Small intestine (tissue), 7 donors: ENCODE results near the gene CFAP92. TPM values are rescaled to one million over a fixed set of nuclear protein-coding genes. Genes with fewer than 3 reads are reported as not detected.

Source experiments
- DNase-seq, 2 donors: peaks; one replicate each; pipeline versions ENCODE4 v3.0.0 to v3.0.0-alpha.2; 2013
- FAIRE-seq: peaks from 2 replicates; lab custom pipeline; 2012; peaks lifted over from hg19 to GRCh38; lab: Jason Lieb, UNC
- H3K27ac ChIP-seq, 3 donors: one replicate each; pipeline ENCODE4 v1.5.1; 2013; ENCODE audit warnings: low read length in 2 of 3, mild to moderate bottlenecking in 2 of 3, control low read depth in 1 of 3, inconsistent platforms in 1 of 3, low read depth in 1 of 3, moderate library complexity in 1 of 3
- H3K27me3 ChIP-seq, 3 donors: one replicate each; pipeline ENCODE4 v1.6.1; 2013; ENCODE audit warnings: low read length in 3 of 3, inconsistent platforms in 1 of 3; ENCODE audit not compliant: control insufficient read depth in 3 of 3, insufficient read depth in 3 of 3
- H3K36me3 ChIP-seq, 3 donors: one replicate each; pipeline ENCODE4 v1.6.1; 2013; ENCODE audit warnings: low read length in 3 of 3, inconsistent platforms in 1 of 3, low read depth in 1 of 3, mild to moderate bottlenecking in 1 of 3, moderate library complexity in 1 of 3; ENCODE audit not compliant: control insufficient read depth in 3 of 3, insufficient read depth in 2 of 3
- H3K4me1 ChIP-seq, 3 donors: one replicate each; pipeline ENCODE4 v1.6.1; 2013; ENCODE audit warnings: low read length in 2 of 3, inconsistent platforms in 1 of 3, low read depth in 1 of 3, mild to moderate bottlenecking in 1 of 3, moderate library complexity in 1 of 3; ENCODE audit not compliant: control insufficient read depth in 3 of 3, insufficient read depth in 2 of 3
- H3K4me3 ChIP-seq, 3 donors: one replicate each; pipeline ENCODE4 v1.5.1; 2013; ENCODE audit warnings: low read length in 3 of 3, control low read depth in 1 of 3, inconsistent platforms in 1 of 3, low read depth in 1 of 3, mild to moderate bottlenecking in 1 of 3, moderate library complexity in 1 of 3
- H3K9me3 ChIP-seq, 2 donors: one replicate each; pipeline ENCODE4 v1.6.1; 2013; ENCODE audit warnings: low read depth in 1 of 2, low read length in 1 of 2; ENCODE audit not compliant: control insufficient read depth in 2 of 2, insufficient read depth in 1 of 2
- WGBS, 3 donors: extraction: QIAGEN DNeasy Blood & Tissue Kit; methylation state at CpG; one replicate each; pipeline ENCODE4 v1.1.7; 2013; 5-methylcytosine and 5-hydroxymethylcytosine counted together
- polyA plus RNA-seq, 4 donors: library from polyadenylated mRNA; stranded (reverse) in 3 of 4; unstranded in 1 of 4; fragments of 200-250 nt in 3 of 4; fragments of 120-200 nt in 1 of 4; gene quantifications; one replicate each; pipeline versions ENCODE4 v1.2.1 to v1.2.3, GENCODE V29; 2013
- donor health status: healthy with polysubstance abuse.
- donor health status: control.
- donor health status: control.
- donor health status: Bipolar disorder and iron deficiency.
- donor health status: healthy.

The CFAP92 gene
- polyA plus RNA-seq, 4 donors, result 0.68 to 0.78 TPM; not detected in 2

GRCh38 chr3:128940252-128940651 is 53.6 kb downstream of the CFAP92 start:
- no peaks in the 10 kb centered on the region for H3K36me3 ChIP-seq
- WGBS, 3 donors, result 79 to 97% (median 86%) methylated on average over 1 of the region's 1 CpG
- H3K27me3 ChIP-seq, result no peaks in the 10 kb centered on the region
- no peak for FAIRE-seq
- H3K27ac ChIP-seq, result no peak overlapping the region
- H3K4me3 ChIP-seq, result no peak overlapping the region
- no peak for DNase-seq
- no peaks in the 10 kb centered on the region for H3K4me1 ChIP-seq
- H3K9me3 ChIP-seq, result no peaks in the 10 kb centered on the region

DNA sequence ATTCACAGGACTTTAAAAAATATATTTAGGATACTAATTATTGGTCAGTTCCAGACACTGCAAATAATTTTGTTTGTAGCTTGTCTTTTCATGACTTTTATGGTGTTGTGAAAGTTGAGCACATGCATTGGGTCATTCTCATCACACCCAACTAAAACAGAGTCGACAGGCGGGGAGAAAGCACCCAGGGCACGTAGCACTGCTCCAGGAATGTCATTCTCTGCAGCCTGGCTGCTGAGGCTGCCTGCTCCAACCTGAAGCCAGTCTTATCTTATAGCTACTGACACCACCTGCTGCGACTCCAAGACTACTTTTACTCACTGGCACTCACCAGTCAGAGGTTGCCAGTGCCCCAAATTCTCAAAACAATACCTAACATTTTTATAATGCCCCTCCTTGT is 57.5 kb downstream of the CFAP92 start:
- no peak for FAIRE-seq
- Histone ChIP-seq H3K27ac (no peak overlapping the region), H3K27me3 (no peaks in the 10 kb centered on the region), H3K4me1 (no peaks in the 10 kb centered on the region), H3K36me3 (no peaks in the 10 kb centered on the region), H3K9me3 (no peaks in the 10 kb centered on the region), H3K4me3 (no peak overlapping the region)
- DNase-seq, result no peak
- WGBS, 3 donors, result 42 to 75% (median 68%) methylated on average over 4 of the region's 4 CpGs

DNA sequence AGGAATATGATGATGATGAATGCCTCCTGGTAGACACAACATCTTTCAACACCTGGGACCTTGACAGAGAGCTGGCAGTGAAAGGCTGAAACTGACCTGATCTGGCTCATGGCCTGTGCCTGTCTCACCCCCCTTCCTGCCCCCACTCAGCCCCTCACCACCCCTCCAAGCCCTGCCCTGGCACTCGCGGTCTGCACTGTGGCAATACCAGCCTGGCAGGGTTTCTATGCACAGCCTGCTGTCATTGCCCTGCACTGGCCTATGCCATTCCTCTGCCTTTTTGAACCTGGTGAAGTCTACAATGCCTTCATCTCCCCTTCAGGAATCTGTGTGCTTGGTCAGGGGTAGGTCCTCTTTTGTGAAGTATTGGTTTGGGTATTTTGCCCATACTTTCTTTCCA is 58.0 kb downstream of the CFAP92 start:
- H3K27ac ChIP-seq, result no peak overlapping the region
- H3K4me1 ChIP-seq, result no peaks in the 10 kb centered on the region
- 53 to 83% (median 65%) methylated on average over 2 of the region's 2 CpGs for WGBS, 3 donors
- no peaks in the 10 kb centered on the region for H3K9me3 ChIP-seq
- FAIRE-seq (no peak), DNase-seq (no peak)
- H3K4me3 ChIP-seq, result no peak overlapping the region
- H3K36me3 ChIP-seq, result no peaks in the 10 kb centered on the region
- no peaks in the 10 kb centered on the region for H3K27me3 ChIP-seq

- Histone ChIP-seq H3K36me3 (no peaks in the 10 kb centered on the region), H3K27me3 (no peaks in the 10 kb centered on the region), H3K27ac (no peak overlapping the region), H3K4me3 (no peak overlapping the region), H3K4me1 (no peaks in the 10 kb centered on the region), H3K9me3 (no peaks in the 10 kb centered on the region)
- FAIRE-seq, result no peak
- WGBS, 3 donors, result 90 to 100% (median 92%) methylated on average over 2 of the region's 2 CpGs
- DNase-seq, result no peak
Measured at GRCh38 chr3:128933922-128934253, 60.0 kb downstream of the CFAP92 start.

DNA sequence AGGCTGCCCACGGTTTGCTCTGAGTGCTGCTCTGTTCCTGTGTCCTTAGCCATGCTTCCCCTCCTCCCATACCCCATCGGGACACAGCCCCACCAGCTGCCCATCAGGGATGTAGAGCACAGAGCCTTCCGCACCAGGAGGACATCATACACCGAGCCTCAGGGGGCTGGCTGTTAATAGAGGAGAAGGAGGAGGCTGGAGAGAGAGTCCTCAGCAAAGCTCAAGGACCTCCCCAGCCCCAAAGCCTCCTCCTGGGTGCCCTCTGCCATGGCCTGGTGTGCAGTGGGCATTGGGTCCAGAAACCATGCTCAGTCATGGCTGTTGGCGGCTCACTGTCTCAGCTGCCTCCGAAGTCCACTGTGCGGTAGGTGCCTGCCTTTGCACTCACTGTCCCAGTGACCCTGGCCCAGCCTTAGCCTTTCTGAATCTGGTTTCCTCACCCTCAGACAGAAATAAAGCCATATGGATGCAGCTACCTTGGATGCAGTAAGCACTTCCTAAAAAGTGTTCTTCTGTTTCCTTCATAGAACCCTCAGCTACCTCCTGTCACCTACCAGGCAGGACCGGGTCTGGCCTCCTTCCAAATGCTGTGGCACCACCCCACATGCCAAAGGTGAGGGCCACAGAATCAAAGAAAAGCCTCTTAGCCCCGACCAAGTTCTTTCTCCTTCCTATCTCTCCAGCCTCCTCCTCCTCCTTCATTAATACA is 60.5 kb downstream of the CFAP92 start:
- 44 to 70% (median 59%) methylated on average over 8 to 9 of the region's 9 CpGs for WGBS, 3 donors
- H3K4me1 ChIP-seq, result no peaks in the 10 kb centered on the region
- H3K27ac ChIP-seq, result no peak overlapping the region
- DNase-seq (no peak), FAIRE-seq (no peak)
- H3K9me3 ChIP-seq, result no peaks in the 10 kb centered on the region
- no peaks in the 10 kb centered on the region for H3K36me3 ChIP-seq
- no peaks in the 10 kb centered on the region for H3K27me3 ChIP-seq
- H3K4me3 ChIP-seq, result no peak overlapping the region

GRCh38 chr3:128932516-128933212 is 61.2 kb downstream of the CFAP92 start:
- Histone ChIP-seq H3K27me3 (no peaks in the 10 kb centered on the region), H3K4me3 (no peak overlapping the region), H3K27ac (no peak overlapping the region), H3K9me3 (no peaks in the 10 kb centered on the region), H3K36me3 (no peaks in the 10 kb centered on the region), H3K4me1 (no peaks in the 10 kb centered on the region)
- no peak for DNase-seq
- no peak for FAIRE-seq
- WGBS, 3 donors, result 67 to 82% (median 69%) methylated on average over 12 of the region's 12 CpGs

GRCh38 chr3:128931046-128931445 is 62.8 kb downstream of the CFAP92 start:
- peaks cover 0 to 9% of the 10 kb centered on the region in 2 donors for H3K9me3 ChIP-seq

DNA sequence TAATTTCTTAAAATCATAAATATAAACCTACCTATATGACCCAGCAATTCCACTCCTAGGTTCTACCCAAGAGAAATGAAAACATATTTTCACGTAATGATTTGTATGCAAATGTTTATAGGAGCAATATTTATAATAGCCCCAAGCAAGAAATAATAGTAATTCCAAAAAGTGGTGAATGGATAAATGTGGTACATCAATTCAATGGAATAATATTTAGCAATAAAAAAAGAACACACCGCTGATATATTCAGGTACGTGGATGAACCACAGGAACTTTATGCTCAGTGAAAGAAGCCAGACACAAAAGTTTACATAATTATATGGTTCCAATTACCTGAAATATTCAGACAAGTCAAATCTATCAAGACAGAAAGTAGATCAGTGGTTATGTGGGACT is 64.5 kb downstream of the CFAP92 start:
- DNase-seq, result no peak
- Histone ChIP-seq H3K27me3 (no peaks in the 10 kb centered on the region), H3K9me3 (peaks cover 2 to 20% of the 10 kb centered on the region in 2 donors), H3K4me3 (no peak overlapping the region), H3K27ac (no peak overlapping the region), H3K4me1 (no peaks in the 10 kb centered on the region), H3K36me3 (no peaks in the 10 kb centered on the region)
- no peak for FAIRE-seq
- 91 to 94% (median 93%) methylated on average over 3 of the region's 3 CpGs for WGBS, 3 donors

More at GRCh38 chr3:128931046-128931445, 62.8 kb downstream of the CFAP92 start:
- H3K36me3 ChIP-seq, result no peaks in the 10 kb centered on the region
- H3K4me1 ChIP-seq, result no peaks in the 10 kb centered on the region
- H3K4me3 ChIP-seq, result no peak overlapping the region
- FAIRE-seq (no peak), DNase-seq (no peak)
- WGBS, 3 donors, result 87 to 92% (median 89%) methylated on average over 10 of the region's 10 CpGs
- H3K27me3 ChIP-seq, result no peaks in the 10 kb centered on the region
- no peak overlapping the region for H3K27ac ChIP-seq
